Measurements from ENCODE around the gene WDR3. TPM values are rescaled to one million over a fixed set of nuclear protein-coding genes. Genes with fewer than 3 reads are reported as not detected.

Gene WDR3
- total RNA-seq = 10 to 100 TPM; 18.2 to 34.6 TPM

GRCh38 chr1:117929343-117930172 lies at the start of gene WDR3, which contains the start of gene GDAP2:
Gene WDR3 (plus strand): TSS chr1:117929739. CDS start chr1:117933320, 3,581 bp downstream.
Gene GDAP2 (minus strand): TSS chr1:117929621. CDS start chr1:117920357, 9,264 bp downstream.

Other genes starting within 250 kb of the WDR3 start
- gene GDAP2, start 118 bp upstream of the WDR3 start, total RNA-seq = 10 to 100 TPM; 23.1 to 27.3 TPM

All from melanocyte of skin (primary cell).